Ureter (tissue), 1 donor: ENCODE results near the gene ACTR6. TPM values are rescaled to one million over a fixed set of nuclear protein-coding genes. Genes with fewer than 3 reads are reported as not detected.

Experiments
- DNase-seq: peaks from one replicate; pipeline ENCODE4 v3.0.0-alpha.2; 2020; ENCODE audit warnings: low spot score
- total RNA-seq: library from RNA; stranded (reverse); gene quantifications from one replicate; pipeline ENCODE4 v1.2.4, GENCODE V29; 2023
- donor health status: DM: yes; HTN: yes; CAD: no.

ACTR6 gene
- total RNA-seq, 1 donor from 2014 or later: 33.1 TPM

GRCh38 chr12:100266585-100266834 lies 65.9 kb downstream of the ACTR6 start:
- peak; percentile 95 for DNase-seq

- DNase-seq: peak; percentile 97
Measured at GRCh38 chr12:100266835-100267602, 66.4 kb downstream of the ACTR6 start, which contains the start of the genes DEPDC4 and SCYL2. TSS of gene DEPDC4 (minus strand) at chr12:100267079. CDS start at chr12:100267076, 3 bp downstream. TSS of gene SCYL2 (plus strand) at chr12:100267177. CDS start at chr12:100282971, 15,794 bp downstream.

- peak; percentile 47 for DNase-seq
Measured at GRCh38 chr12:100267603-100268281, 67.1 kb downstream of the ACTR6 start.

GRCh38 chr12:100268835-100269564 lies 68.4 kb downstream of the ACTR6 start:
- DNase-seq: no peak

- DNase-seq: no peak
Measured at GRCh38 chr12:100273782-100274181, 73.2 kb downstream of the ACTR6 start.

Other genes starting within 250 kb of the ACTR6 start
- gene ANKS1B, start 215.9 kb upstream of the ACTR6 start, total RNA-seq: 9.6 TPM
- gene BLTP3B, start 57.9 kb upstream of the ACTR6 start, total RNA-seq: 25.6 TPM
- gene DEPDC4, start 66.3 kb downstream of the ACTR6 start, total RNA-seq: 1.4 TPM
- gene SCYL2, start 66.4 kb downstream of the ACTR6 start, total RNA-seq: 48.2 TPM
- gene SLC17A8, start 156.3 kb downstream of the ACTR6 start, total RNA-seq: 0.34 TPM